Activated T-helper 1 cell treated with Interleukin-2 at 50 U/mL for 16 hours (primary cell): ENCODE data around the gene ARHGAP33.
A peak's percentile ranks its signal among the peaks of the same experiment; 100 is the strongest.

ENCODE experiments used
- DNase-seq: peaks from one replicate; pipeline ENCODE4 v3.0.0-alpha.2; 2020; ENCODE audit warnings: low read depth

The ARHGAP33 gene

DNA sequence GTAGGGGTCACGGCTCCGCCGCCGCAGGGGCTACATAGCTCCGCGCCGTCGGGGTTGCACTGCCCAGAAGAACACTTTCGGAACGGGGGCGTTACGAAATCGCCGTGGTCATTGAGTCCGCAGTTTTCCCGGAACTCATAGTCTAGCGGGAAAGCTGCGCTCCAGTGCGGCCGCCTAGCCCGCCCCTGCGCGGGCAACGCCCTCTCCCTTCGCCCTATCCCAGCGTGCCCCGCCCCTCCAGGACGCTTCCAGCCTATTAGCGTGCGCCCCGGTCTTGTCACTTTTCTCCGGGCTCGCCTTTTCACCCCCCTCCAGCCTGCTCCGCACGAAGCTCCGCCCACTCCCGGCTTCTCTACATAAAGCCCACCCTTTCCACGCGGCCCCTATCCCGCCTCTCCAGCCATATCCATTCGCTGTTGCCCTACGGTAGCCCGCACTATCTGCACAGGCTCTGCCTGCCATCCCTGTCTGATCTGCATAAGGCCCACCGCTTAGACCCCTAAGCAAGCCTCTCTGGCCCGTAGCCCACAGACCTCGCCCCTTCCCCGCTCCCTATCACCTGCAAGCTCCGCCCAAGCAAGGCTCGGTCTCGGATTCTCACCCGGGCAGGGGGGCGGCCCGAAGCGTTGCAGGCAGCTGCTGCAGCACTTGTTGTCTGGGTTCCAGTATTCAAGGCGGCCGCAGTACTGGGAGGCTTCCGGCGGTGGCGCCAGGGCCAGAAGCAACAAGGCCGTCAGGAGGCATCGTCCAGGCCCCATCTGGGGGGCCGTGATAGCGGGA, 34.8 kb upstream of the ARHGAP33 start:
- peak; percentile 93 for DNase-seq

DNA sequence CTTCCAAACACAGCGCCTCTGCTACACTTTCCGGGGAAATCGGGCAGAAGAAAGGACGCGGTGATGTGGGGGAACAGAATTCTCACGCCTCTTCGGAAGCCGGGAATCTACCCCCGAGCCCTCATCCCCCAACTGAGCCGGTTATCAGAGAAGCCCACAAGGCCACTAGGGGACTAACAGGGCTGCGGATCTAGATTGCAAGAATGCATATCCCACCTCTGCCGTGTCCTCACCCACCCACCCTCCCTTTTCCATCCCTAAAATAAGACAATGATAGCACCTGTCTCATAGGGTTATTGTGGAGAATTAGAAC, 34.2 kb upstream of the ARHGAP33 start:
- DNase-seq: no peak

DNA sequence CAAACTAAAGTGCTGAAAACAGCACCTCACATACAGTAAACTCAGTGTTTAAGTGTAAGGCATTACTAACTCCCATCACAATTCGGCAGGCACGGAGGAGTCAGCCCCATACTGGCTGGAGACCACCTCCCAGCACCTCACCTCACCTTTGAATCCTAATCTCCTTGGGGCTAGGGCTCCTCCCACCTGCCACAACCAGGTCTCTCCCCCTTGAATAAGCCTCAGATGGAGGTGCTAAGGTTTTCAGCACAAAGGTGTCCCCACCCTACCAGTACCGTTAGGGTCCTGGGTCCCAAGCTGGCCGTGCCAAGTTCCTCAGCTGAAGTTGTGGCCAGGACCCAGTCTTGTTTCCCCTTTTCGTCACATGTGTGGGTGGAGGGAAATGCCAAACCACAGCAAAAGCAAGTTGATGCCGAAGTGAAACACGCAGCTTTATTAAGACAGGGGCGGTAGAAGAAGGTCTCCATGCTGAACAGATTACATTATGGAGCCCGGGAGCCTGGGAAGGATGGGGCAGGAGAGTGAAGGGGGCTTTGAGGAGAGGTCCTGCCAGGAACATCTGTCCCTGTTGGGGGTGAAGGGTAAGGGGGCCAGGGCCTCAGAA, 33.1 kb upstream of the ARHGAP33 start, which contains the start of gene IGFLR1:
Gene IGFLR1 (minus strand): TSS at position 332 of the 604 bp plus-strand sequence. CDS start 1,272 bp downstream, outside the sequence.
- peak; percentile 42 for DNase-seq

DNA sequence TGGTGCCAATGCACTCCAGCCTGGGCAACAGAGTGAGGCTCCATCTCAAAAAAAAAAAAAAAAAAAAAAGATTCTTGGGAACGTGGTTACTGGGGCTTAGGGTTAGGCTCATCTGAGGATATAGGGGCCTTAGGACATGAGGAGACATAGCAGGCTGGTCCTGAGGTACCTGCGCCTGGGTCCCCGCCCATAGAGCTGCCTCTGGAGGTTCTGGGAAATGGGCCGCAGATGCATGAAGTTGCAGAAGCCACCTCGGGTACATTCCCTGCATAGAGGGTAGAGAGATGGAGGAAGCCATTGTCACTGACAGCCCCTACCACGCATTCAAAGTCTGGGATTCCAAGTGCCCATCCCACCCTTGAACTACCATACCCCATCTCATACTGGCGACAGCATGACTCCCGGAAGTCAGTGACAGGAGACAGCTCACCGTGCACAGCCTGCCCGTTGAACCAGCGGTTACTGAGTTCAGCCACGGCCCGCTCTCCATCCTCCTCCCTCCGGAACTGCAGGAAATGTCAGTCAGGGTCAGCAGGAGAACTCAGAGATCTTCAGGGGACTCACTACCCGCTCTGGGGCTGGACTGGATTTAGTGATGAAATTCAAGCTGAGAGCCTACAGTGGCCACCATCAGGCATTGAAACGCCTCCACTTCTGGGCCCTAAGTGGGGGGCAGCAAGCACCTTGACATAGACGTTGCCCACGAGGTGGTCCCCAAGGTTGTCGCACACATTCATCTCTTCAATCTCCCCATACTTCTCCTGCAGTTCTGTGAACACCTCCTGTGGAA, 31.5 kb upstream of the ARHGAP33 start:
- no peak for DNase-seq

DNA sequence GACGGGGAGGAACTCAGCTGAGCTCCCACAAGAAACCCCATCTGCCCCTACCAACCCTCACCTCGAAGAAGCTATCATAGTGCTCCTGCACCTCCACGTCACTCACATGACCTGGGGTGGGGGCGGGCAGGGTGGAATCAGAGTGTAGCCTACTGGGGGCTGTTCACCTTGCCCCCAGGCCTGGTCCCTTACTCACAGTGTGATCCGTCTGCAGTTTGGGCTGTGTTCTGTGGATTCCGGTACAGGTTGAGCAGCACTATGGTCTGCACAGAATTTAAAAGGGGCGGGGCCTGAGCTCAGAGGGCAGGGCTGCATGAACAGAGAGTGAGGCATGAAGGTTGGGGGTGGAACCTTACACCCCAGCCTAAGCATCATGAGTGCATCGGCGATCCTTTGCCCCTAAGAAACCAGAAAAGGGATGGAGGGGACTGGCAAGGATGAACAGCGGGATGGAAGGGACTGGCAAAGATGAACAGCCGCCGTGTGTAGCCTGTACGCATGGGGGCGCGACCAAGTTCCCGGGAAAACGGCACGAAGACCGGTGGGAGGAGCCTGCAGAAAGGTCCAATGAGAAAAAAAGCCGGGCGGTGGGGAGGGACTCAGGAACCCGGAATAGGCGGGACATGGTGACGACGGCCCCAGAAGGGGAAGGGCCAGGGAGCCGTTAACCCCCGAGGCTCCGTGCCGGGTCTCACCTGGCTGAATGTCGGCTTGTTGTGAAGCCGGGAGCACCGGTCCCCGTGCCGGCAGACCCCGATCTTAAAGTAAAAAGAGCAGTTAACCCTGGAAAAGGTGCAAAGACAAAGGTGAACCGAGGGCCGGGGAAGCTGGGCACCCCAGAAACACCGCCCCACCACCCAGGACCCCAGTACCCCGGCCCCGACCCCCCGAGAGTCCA, 30.7 kb upstream of the ARHGAP33 start:
- DNase-seq: peak; percentile 83

DNA sequence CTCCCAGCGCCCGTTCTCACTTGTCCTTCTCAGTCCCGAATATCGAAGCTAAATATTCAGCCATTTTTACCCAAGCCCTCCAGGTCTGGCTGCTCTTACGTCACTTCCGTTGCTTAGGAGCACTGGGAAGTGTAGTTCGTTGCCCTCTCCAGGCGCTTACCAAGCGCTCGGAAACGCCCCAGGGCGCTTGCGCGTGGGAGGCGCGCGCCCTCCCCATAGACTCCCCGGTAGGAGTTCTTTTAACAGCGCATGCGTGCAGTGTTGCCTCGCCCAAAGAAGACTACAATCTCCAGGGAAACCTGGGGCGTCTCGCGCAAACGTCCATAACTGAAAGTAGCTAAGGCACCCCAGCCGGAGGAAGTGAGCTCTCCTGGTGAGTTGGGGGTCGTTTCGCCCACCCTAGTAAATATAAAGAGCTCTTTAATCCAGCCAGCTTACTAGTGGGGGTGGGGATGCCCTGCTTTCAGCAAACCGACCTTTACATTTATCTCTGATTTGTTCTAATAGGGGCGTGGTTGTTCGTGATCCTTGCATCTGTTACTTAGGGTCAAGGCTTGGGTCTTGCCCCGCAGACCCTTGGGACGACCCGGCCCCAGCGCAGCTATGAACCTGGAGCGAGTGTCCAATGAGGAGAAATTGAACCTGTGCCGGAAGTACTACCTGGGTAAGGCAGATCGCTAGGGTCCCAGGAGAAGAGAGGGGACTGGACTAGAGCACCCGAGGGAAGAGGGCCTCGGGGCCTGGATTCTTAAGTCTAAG, 29.9 kb upstream of the ARHGAP33 start, which contains the start of the genes PSENEN and U2AF1L4:
Gene PSENEN (plus strand): TSS at position 324 of the 759 bp plus-strand sequence. CDS start 280 bp downstream, at position 604.
Gene U2AF1L4 (minus strand): TSS at position 91 of the 759 bp plus-strand sequence. CDS start 27 bp downstream, at position 64.
- DNase-seq: peak; percentile 96

DNA sequence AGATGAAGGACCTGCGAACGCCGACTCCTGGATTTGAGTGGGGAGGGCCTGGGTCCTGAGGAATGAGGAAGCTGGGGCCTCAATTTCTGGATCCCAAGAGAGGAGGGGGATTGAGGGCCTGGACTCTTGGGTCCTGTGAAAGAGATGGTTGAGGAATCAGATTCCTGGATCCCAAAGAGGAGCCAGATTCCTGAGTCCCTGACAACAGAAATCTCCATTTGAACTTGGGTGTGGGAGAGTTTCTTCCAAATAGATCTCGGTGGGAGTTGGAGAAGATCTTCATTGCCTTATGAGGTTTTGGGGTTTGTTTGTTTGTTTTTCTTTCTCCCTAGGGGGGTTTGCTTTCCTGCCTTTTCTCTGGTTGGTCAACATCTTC, 29.3 kb upstream of the ARHGAP33 start:
- no peak for DNase-seq

DNA sequence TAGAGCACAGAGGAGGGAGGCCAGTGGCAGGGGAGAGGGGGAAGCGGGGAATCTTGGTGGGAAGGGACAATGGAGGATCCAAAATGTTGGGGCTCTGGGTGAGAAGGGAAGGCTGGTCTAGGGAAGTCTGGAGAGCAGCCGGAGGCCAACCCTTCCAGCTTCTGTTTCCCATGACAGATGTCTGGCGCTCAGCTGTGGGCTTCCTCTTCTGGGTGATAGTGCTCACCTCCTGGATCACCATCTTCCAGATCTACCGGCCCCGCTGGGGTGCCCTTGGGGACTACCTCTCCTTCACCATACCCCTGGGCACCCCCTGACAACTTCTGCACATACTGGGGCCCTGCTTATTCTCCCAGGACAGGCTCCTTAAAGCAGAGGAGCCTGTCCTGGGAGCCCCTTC, 28.8 kb upstream of the ARHGAP33 start:
- DNase-seq: no peak

DNA sequence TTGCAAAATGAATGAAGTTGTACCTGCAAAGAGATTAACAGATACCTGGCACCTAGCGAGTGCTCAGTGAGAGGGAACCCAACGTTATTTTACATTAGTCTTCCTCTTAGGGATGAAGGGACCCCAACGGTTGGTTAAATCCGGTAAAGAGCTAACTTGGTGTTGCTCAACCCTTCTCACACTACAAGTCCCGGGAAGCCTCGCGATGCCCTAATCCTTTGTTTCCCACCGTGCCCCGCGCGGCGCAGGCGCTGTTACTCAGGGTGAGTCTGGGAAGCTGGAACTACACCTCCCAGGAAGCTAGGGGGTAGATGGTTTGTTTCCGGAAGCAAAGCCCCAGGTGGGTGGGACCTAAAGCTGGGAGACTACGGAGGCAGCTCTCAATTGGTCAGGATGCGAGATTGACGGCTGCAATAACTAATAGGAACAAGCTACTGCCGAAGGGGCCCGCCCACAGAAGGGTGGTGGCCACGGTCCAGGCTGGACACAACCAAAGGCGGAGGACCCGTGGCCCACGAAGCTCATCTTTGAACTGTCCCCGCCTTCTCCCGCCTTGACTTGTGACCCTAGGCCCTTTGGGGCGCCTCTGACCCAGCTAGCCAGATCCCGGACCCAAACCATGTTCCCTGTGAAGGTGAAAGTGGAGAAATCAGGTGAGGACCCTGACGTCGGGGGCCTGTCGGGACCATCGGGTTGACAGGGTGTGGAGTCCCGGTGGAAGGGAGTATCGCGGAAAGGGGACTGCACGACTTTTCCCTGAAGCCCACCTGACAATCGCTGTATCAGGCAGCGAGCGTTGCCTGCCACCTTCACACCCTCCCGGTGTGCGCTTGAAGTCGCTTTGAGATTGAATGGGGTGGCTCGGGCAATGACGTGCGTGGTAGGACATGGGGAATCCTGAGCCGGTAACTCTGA, 27.0 kb upstream of the ARHGAP33 start, which contains the start of gene LIN37:
Gene LIN37 (plus strand): TSS at position 471 of the 915 bp plus-strand sequence. CDS start 149 bp downstream, at position 620.
- peak; percentile 98 for DNase-seq

DNA sequence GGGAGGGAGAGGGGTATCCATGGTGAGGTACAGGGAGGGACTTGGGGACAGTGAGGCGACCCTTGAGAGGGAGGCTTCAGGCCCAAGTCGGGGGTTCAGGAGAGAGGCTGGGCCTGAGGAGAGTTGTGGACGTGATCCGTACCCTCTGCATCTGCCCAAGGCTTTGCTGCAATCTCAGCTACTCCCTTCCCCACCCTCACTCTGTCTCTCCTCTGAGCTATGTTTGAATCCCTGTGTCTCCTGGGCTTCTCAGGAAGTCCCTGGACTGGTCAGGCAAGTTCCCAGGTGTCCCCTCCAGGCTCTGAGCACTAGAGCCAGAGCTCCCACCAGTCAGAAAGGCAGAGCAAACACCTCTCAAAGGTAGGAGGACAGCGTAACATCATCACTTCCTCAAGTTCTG, 25.2 kb upstream of the ARHGAP33 start:
- no peak for DNase-seq

DNA sequence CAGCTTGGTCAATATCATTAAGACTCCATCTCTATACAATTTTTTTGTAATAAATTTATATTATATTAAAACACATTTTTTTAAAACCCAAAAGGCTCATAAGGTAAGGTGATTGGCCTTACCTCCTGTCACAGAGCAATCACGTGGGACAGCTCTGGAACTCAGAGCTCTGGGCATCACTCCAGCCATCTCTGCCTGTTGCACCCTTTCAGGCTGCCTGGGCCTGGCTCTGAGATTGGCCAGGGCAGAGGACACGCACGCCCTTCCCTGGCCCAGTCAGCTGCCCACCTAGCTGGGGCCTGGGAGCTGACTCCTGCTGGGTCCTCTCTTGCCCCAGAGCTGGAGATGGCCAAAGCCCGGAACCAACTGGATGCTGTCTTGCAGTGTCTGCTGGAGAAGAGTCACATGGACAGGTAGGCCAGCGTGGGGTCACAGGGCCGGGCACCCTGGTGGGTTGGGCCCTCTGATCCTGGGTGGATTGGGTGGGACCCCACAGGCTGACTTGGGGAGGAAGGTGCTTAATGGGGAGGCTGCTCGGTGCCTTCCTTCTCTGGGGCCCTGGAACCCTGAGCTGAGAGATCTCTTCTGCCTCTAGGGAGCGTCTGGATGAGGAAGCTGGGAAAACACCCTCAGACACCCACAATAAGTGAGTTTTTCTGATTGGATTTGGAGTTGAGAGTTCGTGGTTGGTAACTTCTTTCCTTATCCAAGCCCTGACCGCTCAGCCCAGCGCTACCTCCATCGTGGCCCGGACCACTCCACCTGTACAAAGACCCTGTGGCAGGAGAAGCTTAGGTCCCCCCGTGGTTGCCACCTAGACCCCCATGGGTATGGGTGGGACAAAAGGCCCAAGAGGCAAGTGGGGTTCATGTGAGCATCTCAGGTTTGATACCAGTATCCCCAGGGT, 23.3 kb upstream of the ARHGAP33 start:
- DNase-seq: no peak

DNA sequence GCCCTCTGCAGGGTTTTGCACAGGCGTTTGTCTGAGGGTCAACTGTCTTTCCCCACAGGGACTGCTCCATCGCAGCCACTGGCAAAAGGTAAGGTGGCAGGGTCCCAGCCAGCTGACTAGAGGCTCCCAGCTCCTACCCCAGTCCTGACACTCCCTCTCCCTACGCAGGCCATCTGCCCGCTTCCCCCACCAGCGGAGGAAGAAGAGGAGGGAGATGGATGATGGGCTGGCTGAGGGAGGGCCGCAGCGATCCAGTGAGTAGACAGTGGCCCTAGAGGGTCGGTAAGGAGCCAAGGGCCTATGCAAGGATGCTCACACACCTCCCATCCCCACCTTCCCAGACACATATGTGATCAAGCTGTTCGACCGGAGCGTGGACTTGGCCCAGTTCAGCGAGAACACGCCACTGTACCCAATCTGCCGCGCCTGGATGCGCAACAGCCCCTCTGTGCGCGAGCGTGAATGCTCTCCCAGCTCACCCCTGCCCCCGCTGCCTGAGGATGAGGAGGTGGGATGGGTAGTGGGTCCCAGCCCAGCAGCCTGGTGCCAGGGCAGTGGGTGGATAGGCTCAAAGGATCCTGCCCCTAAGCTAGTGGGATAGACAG, 22.5 kb upstream of the ARHGAP33 start:
- DNase-seq: no peak

DNA sequence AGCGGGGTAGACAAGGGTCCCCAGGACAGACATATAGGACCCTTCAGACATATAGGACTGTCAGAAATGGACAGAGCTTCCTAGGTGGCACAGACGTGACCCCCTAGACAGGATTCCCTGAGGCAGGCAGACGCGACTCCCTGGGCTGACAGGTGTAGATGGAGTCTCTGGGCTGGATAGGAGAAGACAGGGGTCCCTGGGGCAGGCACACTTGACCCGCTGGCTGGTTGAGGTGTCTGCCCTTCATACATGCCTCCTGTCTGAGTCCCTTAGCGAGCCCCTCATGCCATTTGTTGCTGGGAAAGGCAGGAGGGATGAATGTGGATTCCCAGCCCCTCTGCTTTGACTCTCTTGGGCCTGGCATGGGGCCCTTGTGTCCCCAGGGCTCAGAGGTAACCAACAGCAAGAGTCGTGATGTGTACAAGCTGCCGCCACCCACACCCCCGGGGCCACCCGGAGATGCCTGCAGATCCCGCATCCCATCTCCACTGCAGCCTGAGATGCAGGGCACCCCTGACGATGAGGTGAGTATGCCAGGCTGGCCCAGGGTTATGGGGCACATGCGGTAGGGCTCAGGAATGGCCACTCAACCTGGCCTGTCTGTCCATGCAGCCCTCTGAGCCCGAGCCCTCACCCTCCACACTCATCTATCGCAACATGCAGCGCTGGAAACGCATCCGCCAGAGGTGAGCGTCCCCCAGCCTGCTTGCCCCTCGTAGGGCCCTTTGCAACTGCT, 21.6 kb upstream of the ARHGAP33 start:
- no peak for DNase-seq

DNA sequence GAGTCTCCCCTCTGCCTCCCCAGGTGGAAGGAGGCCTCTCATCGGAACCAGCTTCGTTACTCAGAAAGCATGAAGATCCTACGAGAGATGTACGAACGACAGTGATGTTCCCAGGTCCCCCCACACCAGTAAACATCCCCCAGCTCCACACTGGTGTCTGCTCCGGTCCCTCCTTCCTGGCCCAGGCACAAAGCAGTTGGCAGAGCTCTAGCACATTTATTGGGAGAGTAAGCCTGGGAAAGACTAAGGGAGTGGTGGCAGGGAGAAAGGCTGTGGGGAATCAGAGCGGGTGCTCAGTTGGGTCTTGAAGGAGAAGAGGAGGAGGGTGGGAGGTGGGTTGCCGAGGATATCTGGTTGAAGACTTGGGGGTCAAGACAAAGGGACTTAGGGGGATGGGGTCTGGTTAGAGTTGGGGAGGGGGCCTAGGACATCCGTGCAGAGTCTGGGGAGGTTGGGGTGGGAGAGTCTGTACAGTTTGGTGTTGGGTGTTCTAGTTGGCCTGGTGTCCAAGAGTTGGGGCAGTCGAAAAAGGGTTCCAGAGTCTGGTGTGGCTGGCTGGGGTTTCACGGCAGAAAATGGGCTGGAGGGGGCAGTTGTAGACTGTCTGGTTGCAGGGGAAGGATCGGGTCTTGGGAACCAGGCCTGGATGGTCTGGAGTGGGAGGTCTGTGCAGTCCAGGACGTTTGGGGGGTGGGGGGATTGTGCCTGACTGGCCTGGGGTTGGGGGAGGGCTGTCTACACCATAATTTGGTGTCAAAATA, 20.8 kb upstream of the ARHGAP33 start:
- no peak for DNase-seq

DNA sequence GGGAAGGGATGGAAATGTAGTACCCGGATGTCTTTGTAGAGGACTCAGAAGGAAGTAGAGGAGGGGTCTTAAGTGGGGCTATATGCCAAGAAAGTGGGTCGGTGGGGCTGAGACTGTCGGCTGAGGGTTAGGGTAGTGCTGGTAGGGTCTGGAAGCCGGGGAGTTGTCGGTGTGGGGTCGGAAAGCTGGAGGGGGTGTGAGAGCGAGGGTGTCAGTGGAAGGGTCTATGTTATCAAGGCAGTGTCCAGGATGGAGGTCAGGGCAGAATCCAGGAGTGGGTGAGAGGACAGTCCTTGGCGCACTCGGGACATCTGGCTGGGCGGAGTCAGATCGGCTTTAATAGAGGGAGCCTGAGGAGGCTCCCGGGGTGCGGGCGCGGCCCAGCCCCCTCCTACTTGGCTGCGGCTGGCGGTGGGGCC, 20.2 kb upstream of the ARHGAP33 start:
- no peak for DNase-seq

DNA sequence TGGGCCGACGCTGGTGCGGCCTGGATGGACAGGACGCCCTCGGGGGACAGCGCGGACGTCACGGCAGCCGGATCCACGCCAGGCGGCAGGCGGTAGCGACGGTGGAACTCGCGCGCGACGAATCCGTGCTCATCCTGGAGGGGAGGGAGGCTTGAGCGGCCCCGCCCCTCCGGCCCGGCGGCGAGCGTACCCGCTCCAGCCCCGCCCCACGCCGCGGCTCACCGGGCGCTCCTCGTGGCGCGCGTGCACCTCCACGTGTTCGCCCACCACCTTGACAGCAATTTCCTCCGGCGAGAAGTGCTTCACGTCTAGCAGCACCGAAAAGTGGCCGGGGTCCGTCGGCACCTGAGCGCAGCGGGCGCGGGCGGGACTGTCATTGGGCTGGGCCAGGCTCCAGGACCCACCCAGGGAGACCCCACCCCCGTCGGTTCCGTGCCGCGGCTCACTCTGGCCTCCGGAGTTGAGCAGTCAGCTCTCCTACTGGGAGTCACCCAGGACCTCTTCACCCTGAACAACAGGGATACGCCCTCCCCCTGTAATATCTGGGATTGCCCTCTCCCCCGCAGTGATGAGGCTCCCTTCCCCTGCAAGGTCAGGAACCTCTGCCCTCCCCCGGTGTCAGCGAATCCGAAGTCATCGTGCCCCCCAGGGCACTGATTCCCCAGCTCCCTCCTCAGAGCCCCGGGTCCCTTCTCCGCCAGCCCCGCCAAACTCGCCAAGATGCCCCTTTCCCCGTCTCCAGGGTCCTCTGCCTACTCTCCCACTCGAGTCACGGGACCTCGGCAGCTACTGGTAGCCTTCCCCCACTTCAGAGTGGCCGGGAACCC, 19.6 kb upstream of the ARHGAP33 start:
- DNase-seq: peak; percentile 53
